Hematopoietic multipotent progenitor cell treated with erythropoietin and hydrocortisone succinate and interleukin-3 and kit ligand, for 6 days (in vitro differentiated cells): Measurements from ENCODE around the gene TADA3.

ENCODE experiments used
- DNase-seq: peaks from one replicate; pipeline ENCODE4 v3.0.0-alpha.2; 2015

Gene TADA3

DNA sequence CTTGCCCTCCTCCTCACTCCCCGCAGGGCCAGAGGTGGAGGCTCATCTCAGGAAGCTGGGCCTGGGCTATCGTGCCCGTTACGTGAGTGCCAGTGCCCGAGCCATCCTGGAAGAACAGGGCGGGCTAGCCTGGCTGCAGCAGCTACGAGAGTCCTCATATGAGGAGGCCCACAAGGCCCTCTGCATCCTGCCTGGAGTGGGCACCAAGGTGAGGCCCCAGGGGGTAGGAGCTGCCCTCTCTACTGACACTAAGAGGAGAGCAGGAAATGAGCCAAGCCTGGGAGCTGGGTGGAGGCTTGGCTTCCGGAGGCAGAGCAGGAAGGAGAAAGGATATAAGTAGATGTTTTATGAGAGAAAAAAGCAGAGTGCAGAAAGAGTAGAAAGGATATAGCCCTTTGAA is 37.6 kb downstream of the TADA3 start:
- DNase-seq = no peak

DNA sequence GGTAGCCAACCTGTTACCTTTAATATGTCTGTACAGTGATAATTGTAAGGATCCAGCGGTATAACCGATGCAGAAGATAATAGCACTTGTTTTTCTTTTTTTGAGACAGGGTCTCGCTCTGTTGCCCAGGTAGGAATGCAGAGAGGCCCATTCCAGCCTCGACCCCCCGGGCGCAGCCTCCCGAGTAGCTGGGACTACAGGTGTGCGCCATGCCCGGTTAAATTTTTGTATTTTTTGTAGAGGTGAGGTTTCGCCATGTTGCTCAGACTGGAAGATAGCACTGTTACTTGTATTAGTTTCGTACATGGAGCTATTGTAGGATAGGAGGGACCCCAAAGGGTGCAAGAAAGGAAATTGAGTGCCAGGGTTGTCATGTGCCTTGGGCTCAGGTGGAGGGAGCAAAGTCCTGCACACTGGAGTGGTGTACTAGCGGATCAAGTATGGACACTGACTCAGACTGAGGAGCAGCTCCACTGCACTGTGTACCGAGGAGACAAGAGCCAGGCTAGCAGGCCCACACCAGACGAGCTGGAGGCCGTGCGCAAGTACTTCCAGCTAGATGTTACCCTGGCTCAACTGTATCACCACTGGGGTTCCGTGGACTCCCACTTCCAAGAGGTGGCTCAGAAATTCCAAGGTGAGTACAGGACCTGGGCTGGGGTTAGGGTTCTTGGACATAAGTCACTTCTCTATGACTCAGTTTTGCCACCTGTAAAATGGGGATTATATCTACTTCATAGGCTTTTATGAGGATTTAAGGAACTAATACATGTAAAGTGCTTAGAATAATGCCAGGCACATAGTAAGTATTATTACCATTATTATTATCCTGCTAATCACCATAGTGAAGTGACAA is 41.5 kb downstream of the TADA3 start:
- DNase-seq = peak; percentile 34

DNA sequence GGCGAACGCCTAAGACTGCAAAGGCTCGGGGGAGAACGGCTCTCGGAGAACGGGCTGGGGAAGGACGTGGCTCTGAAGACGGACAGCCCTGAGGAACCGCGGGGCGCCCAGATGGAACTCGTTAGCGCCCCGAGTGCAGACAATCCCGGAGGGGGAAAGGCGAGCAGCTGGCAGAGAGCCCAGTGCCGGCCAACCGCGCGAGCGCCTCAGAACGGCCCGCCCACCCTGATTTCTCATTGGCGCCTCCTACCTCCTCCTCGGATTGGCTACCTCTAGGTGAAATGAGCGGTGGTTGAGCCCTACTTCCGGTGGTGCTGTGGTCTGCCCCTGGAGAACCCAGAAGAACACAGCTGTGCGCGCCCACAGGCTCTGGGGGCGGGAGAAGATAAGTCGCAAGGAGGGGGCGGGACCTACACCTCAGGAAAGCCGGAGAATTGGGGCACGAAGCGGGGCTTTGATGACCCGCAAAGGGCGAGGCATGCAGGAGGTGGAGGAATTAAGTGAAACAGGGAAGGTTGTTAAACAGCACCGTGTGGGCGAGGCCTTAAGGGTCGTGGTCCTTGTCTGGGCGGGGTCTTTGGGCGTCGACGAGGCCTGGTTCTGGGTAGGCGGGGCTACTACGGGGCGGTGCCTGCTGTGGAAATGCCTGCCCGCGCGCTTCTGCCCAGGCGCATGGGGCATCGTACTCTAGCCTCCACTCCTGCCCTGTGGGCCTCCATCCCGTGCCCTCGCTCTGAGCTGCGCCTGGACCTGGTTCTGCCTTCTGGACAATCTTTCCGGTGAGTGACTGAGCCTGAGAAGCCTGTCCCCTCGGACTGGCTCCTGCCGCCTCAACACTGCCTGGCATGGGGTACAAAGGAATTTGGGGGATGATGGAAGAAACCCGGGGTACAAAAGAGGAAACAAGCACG is 42.4 kb downstream of the TADA3 start, which contains the start of gene OGG1:
Gene OGG1, plus strand, starts transcription at position 308 of the 911 bp plus-strand sequence. Its CDS starts 335 bp downstream, at position 643.
- DNase-seq = peak; percentile 100

DNA sequence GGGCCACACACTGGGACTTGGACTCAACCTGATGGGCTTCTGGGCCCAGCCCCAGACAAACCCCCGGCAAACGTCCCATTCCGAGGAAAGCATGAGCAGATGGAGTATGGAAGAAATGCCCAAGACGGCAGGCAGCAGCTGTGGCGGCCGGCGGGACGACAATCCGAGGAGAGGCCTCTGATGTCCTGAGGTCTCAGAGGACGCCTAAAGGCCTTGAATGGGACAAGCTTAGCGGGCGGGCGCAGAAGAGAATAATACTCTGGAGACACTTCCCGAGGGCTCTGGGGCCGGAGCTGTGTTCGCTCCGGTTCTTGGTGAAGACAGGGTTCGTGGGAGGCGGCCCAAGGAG is 43.0 kb downstream of the TADA3 start:
- no peak for DNase-seq

DNA sequence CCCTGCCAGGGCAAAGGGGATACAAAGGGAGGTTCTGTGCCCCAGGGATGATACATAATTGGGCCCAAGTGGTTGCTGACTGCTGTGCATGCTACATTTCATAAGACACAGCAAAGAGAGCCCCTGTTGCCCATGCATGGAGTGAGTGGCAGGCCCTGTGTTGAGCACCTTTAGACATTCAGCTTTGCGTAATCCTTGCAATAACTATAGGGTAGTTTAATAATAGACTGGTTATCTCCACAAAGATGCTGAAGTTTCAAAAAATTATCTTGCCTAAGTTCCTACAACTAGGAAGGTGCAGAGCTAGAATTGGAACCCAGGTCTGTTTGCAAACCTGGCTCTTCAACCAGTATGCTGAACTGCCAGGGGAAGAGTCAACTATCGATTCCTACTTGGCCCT is 44.2 kb downstream of the TADA3 start:
- DNase-seq = no peak

DNA sequence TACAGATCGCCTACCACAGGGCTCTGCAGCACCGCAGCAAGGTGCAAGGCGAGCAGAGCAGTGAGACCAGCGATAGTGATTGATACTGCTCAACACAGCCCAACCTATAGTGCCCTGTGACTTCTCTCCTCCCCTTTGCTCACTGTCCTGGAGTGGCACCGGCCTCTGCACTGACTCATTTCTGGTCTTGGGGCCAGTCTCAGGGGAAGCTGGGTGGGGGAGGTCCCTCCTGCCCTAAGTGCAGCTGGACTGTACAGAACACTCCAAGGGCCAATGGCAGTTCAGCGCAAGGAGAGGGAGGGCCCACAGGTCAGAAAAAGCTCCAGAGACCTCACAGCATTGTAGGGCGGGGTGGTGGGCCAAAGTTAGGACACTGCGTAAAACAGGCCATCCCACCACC is 45.0 kb downstream of the TADA3 start:
- no peak for DNase-seq

DNA sequence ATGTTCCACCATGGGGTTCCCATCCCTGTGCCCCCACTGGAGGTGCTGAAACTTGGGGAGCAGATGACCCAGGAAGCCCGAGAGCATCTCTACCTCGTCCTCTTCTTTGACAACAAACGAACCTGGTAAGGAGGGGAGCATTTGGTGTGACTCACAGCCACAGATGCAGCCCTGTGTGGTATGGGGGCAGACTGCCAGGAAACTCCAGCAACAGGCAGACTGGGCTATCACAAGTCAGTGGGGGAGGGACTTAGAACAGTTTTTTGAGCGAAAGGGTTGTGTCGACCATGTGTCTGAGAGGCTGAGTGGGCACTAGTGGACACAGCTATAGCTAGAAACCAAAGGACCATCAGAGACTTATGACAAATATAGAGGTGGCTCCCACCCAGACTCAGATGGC is 45.9 kb downstream of the TADA3 start:
- DNase-seq = no peak

DNA sequence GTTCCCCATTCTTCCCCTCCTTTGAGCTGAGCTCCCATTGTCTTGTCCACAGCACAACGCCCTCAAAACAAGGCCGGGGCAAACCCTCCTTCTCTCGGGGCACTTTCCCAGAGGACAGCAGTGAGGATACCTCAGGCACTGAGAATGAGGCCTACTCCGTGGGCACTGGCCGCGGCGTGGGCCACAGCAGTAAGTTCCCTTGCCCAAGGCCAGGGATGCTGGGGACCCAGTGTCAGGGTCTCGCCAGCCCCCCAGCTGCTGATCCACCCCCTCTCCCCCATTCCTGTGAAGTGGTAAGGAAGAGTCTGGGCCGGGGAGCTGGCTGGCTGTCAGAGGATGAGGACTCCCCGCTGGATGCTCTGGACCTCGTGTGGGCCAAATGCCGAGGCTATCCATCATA is 46.8 kb downstream of the TADA3 start:
- DNase-seq = no peak

DNA sequence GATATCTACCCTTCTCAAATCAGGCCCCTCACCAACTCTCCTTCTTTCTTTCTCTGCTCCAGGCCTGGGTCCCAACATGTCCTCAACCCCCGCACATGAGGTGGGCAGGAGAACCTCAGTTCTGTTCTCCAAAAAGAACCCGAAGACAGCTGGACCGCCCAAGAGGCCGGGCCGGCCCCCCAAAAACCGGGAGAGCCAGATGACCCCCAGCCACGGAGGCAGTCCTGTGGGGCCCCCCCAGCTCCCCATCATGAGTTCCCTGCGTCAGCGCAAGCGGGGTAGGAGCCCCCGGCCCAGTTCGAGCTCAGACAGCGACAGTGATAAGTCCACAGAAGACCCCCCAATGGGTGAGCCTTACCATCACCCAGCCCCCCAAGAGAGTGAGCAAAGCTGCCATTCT is 48.1 kb downstream of the TADA3 start:
- no peak for DNase-seq

DNA sequence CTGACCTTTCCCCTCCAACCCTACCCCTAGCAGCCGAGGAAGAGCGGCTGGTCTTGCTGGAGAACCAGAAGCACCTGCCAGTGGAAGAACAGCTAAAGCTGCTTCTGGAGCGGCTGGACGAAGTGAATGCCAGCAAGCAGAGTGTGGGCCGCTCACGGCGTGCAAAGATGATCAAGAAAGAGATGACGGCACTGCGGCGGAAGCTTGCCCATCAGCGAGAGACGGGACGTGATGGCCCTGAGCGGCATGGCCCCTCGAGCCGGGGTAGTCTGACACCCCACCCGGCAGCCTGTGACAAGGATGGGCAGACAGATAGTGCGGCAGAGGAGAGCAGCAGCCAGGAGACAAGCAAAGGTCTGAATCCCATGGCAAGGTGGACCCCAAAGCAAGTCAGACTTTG is 48.7 kb downstream of the TADA3 start:
- DNase-seq = no peak

DNA sequence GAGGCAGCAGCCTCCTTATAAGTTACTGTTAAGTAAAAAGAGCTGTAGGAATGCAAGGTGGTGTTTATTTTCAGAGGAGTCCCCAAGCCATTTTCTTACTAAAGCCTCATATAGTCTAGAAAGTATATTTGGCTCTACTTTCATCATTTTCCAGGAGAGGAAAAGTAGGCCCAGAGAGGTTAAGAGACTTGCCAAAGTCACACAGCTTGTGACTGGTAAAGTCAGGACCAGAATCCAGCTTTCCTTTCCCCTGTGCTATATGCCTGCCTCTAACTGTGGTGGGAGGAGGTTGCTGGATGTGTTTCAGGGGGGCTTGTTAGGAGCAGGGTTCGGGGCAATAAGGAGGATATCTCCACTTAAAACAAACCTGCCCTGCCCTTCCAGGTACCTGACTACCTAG is 49.7 kb downstream of the TADA3 start:
- DNase-seq = no peak

DNA sequence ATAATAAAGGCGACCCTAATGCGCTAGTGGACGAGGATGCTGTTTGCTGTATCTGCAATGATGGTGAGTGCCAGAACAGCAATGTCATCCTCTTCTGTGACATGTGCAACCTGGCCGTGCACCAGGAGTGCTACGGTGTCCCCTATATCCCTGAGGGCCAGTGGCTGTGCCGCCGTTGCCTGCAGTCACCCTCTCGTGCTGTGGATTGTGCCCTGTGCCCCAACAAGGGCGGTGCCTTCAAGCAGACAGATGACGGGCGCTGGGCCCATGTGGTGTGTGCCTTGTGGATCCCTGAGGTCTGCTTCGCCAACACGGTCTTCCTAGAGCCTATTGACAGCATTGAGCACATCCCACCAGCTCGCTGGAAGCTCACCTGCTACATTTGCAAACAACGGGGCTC is 53.1 kb downstream of the TADA3 start:
- DNase-seq = no peak

DNA sequence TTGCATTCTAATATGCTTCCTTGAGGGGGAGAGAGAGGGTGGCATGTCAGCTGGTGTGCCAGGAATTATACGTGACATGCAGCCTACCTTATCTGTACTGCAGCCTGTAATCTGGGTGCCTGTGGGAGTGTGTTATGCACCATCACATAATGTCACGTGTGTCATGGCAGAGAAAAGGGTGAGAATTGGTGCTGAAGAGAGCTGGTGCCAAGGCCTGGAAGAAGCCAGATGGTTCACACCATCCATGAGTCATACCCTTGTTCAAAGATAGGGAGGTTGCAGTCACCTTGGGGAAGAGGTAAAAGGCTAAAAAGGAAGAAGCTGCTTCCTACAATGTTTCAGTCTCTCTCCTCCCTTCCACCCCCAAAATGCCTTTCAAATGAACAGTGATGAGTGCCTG is 55.4 kb downstream of the TADA3 start:
- peak; percentile 22 for DNase-seq

DNA sequence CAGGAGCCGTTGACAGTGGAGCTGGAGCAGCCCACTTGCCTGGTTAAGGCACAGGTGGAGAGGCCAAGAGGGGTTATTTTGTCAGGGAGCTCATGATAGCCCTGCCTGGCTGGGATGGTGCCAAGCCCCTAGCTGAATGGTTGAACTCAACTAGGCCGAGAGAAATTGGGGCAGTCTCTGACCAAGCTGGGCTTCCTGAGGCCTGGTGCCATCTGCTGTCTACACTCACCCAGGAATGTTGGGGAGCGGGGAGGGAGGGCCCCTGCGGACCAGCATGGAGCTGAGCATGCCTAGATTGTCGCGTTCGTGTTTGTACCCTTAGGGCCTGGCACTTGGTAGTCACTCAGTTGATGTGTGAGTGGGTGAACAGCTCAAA is 59.5 kb downstream of the TADA3 start:
- DNase-seq = peak; percentile 46

DNA sequence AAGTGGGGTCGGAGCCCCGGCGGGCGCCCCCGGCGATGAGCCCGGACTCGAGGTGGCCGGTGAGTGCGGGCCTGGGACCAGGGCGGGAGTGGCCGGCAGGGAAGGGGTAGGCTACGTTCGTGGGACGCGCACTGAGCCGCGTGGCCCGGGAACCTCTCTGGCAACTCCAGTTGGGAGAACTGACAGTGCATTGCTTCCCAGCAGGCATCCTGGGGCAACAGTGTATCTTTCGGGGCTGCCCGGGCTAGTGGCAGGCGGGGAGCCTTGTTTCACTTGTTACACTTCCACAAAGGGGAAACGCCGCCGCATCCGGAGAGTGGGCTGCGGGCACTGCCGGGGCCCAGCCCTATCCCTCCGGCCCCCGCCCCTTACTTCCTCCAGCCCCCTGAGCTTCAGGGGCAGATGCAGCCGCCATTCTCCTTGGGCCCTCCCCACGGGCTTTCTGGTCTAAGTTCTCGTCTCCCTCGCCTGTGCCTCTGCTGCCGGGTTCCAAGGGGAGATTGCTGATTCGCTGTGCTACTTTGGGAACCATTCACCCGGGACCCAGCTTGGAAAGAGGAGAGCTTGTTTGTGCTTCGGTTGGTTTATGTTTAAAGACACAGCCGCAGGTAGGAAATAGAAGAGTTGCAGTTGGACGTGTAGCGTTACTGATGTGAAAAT is 60.1 kb downstream of the TADA3 start:
- peak; percentile 59 for DNase-seq

DNA sequence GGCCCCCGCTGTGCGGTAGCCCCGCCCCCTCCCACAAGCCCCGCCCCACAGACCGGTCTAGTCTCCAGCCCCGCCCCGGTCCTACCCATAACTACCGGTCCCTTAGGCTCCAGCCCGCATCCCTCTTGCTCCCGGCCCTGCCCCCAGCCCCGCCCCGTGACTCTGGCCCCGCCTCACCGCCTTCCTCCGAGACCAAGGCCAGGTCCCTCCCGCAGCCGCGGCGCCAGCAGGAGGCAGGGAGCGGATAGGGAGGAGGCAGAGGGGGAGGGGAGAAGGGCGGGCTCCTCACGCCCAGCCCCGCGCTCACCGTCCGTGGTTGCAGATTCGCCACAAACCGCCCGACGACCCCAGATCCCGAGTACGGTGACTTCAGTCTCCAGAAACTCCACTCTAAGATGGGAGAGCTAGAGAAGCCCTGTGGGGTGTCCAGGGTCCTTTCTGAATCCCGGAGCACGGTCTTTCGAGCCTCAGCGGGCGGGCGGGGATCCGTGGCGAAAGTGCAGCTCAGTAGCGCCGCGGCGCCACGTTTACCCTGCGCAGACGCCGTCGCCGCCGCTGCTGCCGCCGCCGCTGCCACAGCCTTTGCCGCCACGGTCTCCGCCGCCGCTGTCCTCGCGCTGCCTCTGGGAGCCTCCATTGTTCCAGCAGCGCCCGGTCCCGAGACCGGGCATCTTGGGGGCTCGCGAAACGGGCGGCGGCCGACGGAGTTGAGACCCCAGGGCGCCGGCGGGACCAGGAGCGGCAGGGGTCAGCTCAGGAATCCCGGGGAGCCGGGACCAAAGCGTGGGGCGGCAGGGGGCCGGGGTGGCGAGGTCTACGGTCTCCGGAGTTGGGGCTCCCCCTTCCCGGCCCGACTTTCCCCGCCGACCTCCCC is 60.8 kb downstream of the TADA3 start, which contains the start of gene BRPF1:
Gene BRPF1, plus strand, starts transcription at position 530 of the 874 bp plus-strand sequence. CDS start 2,406 bp downstream, outside the sequence.
- peak; percentile 100 for DNase-seq

DNA sequence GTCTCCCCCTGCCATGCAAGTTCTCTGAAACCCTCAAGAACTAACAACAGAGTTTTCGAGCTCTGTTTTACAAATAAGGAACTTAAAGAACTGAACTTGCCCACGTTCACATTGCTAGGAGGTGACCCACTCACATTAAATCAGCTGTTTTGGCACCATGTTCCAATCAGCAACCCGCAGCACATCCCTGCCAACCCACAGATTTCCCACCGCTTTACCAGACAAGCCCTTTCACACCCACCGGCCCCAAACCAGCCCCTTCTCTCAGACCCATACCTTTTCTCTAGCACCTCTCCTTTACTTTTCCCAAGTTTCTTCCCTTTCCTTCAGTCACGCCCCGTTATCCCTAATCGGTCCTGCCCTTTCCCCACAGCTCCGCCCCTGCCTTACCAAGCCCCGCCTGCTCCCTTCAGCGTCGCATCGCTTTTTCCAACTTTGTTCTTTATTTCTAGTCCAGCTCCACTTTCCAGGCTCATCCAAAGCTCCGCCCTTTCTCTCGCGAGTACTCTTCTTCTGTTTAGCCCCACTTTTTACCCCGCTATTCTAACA is 61.5 kb downstream of the TADA3 start:
- no peak for DNase-seq
